NCI-H2081 (cell line): ENCODE data around the gene KLHDC8A.
"Not testable (repeated sequence)": the region's sequence is repeated elsewhere in the genome, so short reads cannot be mapped to it uniquely, and the experiment has no call there.

Experiments used
- DNase-seq, 2 experiments: peaks; one replicate each; lab custom pipeline; 2025; lab: John Stamatoyannopoulos, UW

Gene KLHDC8A

GRCh38 chr1:205356440-205357139 lies at the start of gene KLHDC8A:
TSS of gene KLHDC8A (minus strand) at chr1:205356922. CDS start at chr1:205343604, 13,318 bp downstream.
- DNase-seq = peak; percentile 56 to 57

- DNase-seq = not testable (repeated sequence)
Observed at GRCh38 chr1:205406252-205406651, 49.5 kb upstream of the KLHDC8A start.

- not testable (repeated sequence) for DNase-seq
Observed at GRCh38 chr1:205404484-205404883, 47.8 kb upstream of the KLHDC8A start.

GRCh38 chr1:205398586-205398985 lies 41.9 kb upstream of the KLHDC8A start:
- DNase-seq = no peak

GRCh38 chr1:205396967-205397616 lies 40.4 kb upstream of the KLHDC8A start:
- DNase-seq = peak; percentile 85 to 87

- no peak for DNase-seq
Observed at GRCh38 chr1:205395616-205396015, 38.9 kb upstream of the KLHDC8A start.

- DNase-seq = no peak
Observed at GRCh38 chr1:205392650-205393049, 35.9 kb upstream of the KLHDC8A start.

- DNase-seq = no peak
Observed at GRCh38 chr1:205391386-205391785, 34.7 kb upstream of the KLHDC8A start.

GRCh38 chr1:205387845-205388244 lies 31.1 kb upstream of the KLHDC8A start:
- DNase-seq = no peak

- not testable (repeated sequence) for DNase-seq
Observed at GRCh38 chr1:205382990-205383389, 26.3 kb upstream of the KLHDC8A start.

- no peak for DNase-seq
Observed at GRCh38 chr1:205382561-205382960, 25.8 kb upstream of the KLHDC8A start.

GRCh38 chr1:205381305-205381704 lies 24.6 kb upstream of the KLHDC8A start:
- DNase-seq = no peak

- DNase-seq = no peak
Observed at GRCh38 chr1:205380882-205381281, 24.2 kb upstream of the KLHDC8A start.

- no peak for DNase-seq
Observed at GRCh38 chr1:205379056-205379455, 22.3 kb upstream of the KLHDC8A start.

GRCh38 chr1:205377355-205377754 lies 20.6 kb upstream of the KLHDC8A start:
- DNase-seq = no peak

- DNase-seq = no peak
Observed at GRCh38 chr1:205376739-205377138, 20.0 kb upstream of the KLHDC8A start.

GRCh38 chr1:205375835-205376545 lies 19.3 kb upstream of the KLHDC8A start:
- no peak for DNase-seq

- peak in 1 of 2 experiments; percentile 47 for DNase-seq
Observed at GRCh38 chr1:205374210-205375078, 17.7 kb upstream of the KLHDC8A start.

- DNase-seq = peak in 1 of 2 experiments; percentile 39
Observed at GRCh38 chr1:205373798-205374175, 17.1 kb upstream of the KLHDC8A start.

- no peak for DNase-seq
Observed at GRCh38 chr1:205373022-205373797, 16.5 kb upstream of the KLHDC8A start.
